Measurements from ENCODE around the gene RSPRY1.

Gene RSPRY1

GRCh38 chr16:57156351-57156703, 29.8 kb upstream of the RSPRY1 start:
- Histone ChIP-seq H3K4me1 (ENCODE audit: control insufficient read depth, low read depth, low read length) (peaks cover 21% of the 10 kb centered on the region), H3K36me3 (ENCODE audit: control insufficient read depth, low read depth, low read length) (peaks cover 52% of the 10 kb centered on the region), H3K4me3 (ENCODE audit: low read length) (no peak overlapping the region), H3K27ac (ENCODE audit: low read length) (no peak overlapping the region), H3K9ac (ENCODE audit: low read length) (no peak overlapping the region), H3K9me3 (ENCODE audit: control insufficient read depth, low read depth, low read length) (no peaks in the 10 kb centered on the region), H3K27me3 (ENCODE audit: control insufficient read depth, insufficient read depth, low read length) (no peaks in the 10 kb centered on the region)

GRCh38 chr16:57157533-57157932, 28.6 kb upstream of the RSPRY1 start:
- no peak overlapping the region for H3K9ac ChIP-seq (ENCODE audit: low read length)
- H3K27me3 ChIP-seq (ENCODE audit: control insufficient read depth, insufficient read depth, low read length) = no peaks in the 10 kb centered on the region
- no peak overlapping the region for H3K4me3 ChIP-seq (ENCODE audit: low read length)
- peaks cover 52% of the 10 kb centered on the region for H3K36me3 ChIP-seq (ENCODE audit: control insufficient read depth, low read depth, low read length)
- H3K27ac ChIP-seq (ENCODE audit: low read length) = no peak overlapping the region
- peaks cover 14% of the 10 kb centered on the region for H3K4me1 ChIP-seq (ENCODE audit: control insufficient read depth, low read depth, low read length)
- no peaks in the 10 kb centered on the region for H3K9me3 ChIP-seq (ENCODE audit: control insufficient read depth, low read depth, low read length)

DNA sequence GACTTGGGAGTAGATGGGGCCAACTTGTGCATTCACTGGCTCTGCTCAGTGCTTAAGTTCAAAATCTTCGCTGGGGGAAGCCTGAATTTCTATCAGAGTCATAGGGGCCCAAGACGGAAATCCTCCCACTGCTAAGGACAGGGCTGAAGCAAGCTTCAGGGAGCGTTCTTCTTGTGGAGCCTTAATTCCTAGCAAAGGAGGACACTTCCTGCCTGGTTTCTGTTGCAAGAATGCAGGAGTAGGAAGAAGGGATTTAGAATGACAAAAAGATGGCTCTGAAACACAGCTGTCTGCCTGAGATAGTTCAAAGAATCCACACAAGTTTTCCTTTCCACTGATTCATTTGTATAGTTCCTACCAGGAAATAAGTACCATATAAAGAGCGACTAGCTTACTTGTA, 26.7 kb upstream of the RSPRY1 start:
- Histone ChIP-seq H3K9ac (ENCODE audit: low read length) (no peak overlapping the region), H3K9me3 (ENCODE audit: control insufficient read depth, low read depth, low read length) (no peaks in the 10 kb centered on the region), H3K4me1 (ENCODE audit: control insufficient read depth, low read depth, low read length) (peaks cover 14% of the 10 kb centered on the region), H3K36me3 (ENCODE audit: control insufficient read depth, low read depth, low read length) (peaks cover 45% of the 10 kb centered on the region), H3K27me3 (ENCODE audit: control insufficient read depth, insufficient read depth, low read length) (no peaks in the 10 kb centered on the region), H3K27ac (ENCODE audit: low read length) (no peak overlapping the region), H3K4me3 (ENCODE audit: low read length) (no peak overlapping the region)

DNA sequence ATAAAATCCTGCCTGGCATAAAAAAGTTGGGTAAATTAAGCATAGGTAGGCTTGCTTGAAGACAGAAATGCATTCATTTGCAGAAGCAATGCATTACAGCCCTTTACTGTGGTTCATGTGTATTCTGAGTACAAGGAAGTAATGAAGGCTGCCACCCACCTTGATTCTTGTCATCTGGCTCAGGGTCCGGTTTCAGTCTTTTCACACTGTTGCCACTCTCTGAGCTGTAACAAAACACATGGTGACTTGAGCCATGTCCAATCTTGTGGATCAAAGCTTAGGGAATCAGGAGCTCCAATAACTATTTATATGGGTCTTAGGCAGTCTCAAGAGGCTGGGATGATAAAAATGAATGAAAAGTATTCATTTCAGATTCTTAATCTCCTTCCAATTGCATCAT, 22.3 kb upstream of the RSPRY1 start:
- Histone ChIP-seq H3K4me3 (ENCODE audit: low read length) (no peak overlapping the region), H3K27ac (ENCODE audit: low read length) (no peak overlapping the region), H3K27me3 (ENCODE audit: control insufficient read depth, insufficient read depth, low read length) (no peaks in the 10 kb centered on the region), H3K9ac (ENCODE audit: low read length) (no peak overlapping the region), H3K9me3 (ENCODE audit: control insufficient read depth, low read depth, low read length) (no peaks in the 10 kb centered on the region), H3K36me3 (ENCODE audit: control insufficient read depth, low read depth, low read length) (peaks cover 44% of the 10 kb centered on the region), H3K4me1 (ENCODE audit: control insufficient read depth, low read depth, low read length) (peaks cover 14% of the 10 kb centered on the region)

- Histone ChIP-seq H3K9ac (ENCODE audit: low read length) (no peak overlapping the region), H3K9me3 (ENCODE audit: control insufficient read depth, low read depth, low read length) (no peaks in the 10 kb centered on the region), H3K4me1 (ENCODE audit: control insufficient read depth, low read depth, low read length) (peaks cover 3% of the 10 kb centered on the region), H3K27me3 (ENCODE audit: control insufficient read depth, insufficient read depth, low read length) (no peaks in the 10 kb centered on the region), H3K27ac (ENCODE audit: low read length) (no peak overlapping the region), H3K4me3 (ENCODE audit: low read length) (no peak overlapping the region), H3K36me3 (ENCODE audit: control insufficient read depth, low read depth, low read length) (peaks cover 56% of the 10 kb centered on the region)
These were observed 20.6 kb upstream of the RSPRY1 start for GRCh38 chr16:57165483-57165882.

DNA sequence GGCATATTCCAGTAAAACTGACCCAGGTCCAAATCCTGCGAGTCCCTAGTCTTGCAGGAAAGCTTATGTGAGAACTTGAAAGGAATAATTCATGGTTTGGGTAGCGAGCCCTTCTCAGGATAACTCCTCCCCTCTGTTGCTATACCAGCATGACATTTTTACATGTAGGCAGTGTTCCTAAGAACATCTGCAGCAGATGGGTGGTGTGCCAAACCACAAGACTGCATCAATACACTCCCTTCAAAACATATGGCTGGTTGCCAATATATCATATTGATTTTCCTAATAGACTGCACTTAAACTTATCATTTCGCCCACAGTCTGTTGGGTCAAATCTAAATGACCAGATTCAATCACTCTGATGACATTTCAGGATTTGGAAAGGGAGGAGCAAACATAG, 20.2 kb upstream of the RSPRY1 start:
- Histone ChIP-seq H3K36me3 (ENCODE audit: control insufficient read depth, low read depth, low read length) (peaks cover 58% of the 10 kb centered on the region), H3K9me3 (ENCODE audit: control insufficient read depth, low read depth, low read length) (no peaks in the 10 kb centered on the region), H3K4me3 (ENCODE audit: low read length) (no peak overlapping the region), H3K4me1 (ENCODE audit: control insufficient read depth, low read depth, low read length) (no peaks in the 10 kb centered on the region), H3K27ac (ENCODE audit: low read length) (no peak overlapping the region), H3K27me3 (ENCODE audit: control insufficient read depth, insufficient read depth, low read length) (no peaks in the 10 kb centered on the region), H3K9ac (ENCODE audit: low read length) (no peak overlapping the region)

- Histone ChIP-seq H3K36me3 (ENCODE audit: control insufficient read depth, low read depth, low read length) (peaks cover 60% of the 10 kb centered on the region), H3K4me3 (ENCODE audit: low read length) (no peak overlapping the region), H3K27ac (ENCODE audit: low read length) (no peak overlapping the region), H3K9ac (ENCODE audit: low read length) (no peak overlapping the region), H3K27me3 (ENCODE audit: control insufficient read depth, insufficient read depth, low read length) (no peaks in the 10 kb centered on the region), H3K9me3 (ENCODE audit: control insufficient read depth, low read depth, low read length) (no peaks in the 10 kb centered on the region), H3K4me1 (ENCODE audit: control insufficient read depth, low read depth, low read length) (no peaks in the 10 kb centered on the region)
These were observed 19.7 kb upstream of the RSPRY1 start for GRCh38 chr16:57166451-57166850.

DNA sequence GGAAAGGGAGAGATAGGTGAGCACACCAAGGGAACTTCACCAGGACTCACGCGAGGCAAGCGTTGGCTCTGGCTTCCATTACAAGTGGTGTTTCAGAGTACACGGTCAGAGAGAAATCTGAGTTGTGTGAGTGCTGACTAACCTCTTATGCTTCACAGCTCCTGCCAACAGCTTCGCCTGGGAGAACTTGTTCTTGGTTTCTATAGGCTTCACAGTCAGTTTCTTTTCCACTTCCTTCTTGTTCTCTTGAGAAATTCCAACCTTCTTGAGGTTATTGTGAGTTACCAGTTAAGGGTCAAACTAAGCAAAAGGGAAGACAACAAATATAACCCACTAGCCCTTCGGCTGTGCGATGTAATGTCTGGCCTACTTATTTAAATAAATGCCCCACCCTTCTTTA, 19.2 kb upstream of the RSPRY1 start:
- no peaks in the 10 kb centered on the region for H3K9me3 ChIP-seq (ENCODE audit: control insufficient read depth, low read depth, low read length)
- peaks cover 65% of the 10 kb centered on the region for H3K36me3 ChIP-seq (ENCODE audit: control insufficient read depth, low read depth, low read length)
- H3K9ac ChIP-seq (ENCODE audit: low read length) = no peak overlapping the region
- no peak overlapping the region for H3K27ac ChIP-seq (ENCODE audit: low read length)
- H3K4me1 ChIP-seq (ENCODE audit: control insufficient read depth, low read depth, low read length) = no peaks in the 10 kb centered on the region
- no peak overlapping the region for H3K4me3 ChIP-seq (ENCODE audit: low read length)
- no peaks in the 10 kb centered on the region for H3K27me3 ChIP-seq (ENCODE audit: control insufficient read depth, insufficient read depth, low read length)

- H3K4me3 ChIP-seq (ENCODE audit: low read length) = no peak overlapping the region
- H3K36me3 ChIP-seq (ENCODE audit: control insufficient read depth, low read depth, low read length) = peaks cover 67% of the 10 kb centered on the region
- H3K9me3 ChIP-seq (ENCODE audit: control insufficient read depth, low read depth, low read length) = no peaks in the 10 kb centered on the region
- H3K4me1 ChIP-seq (ENCODE audit: control insufficient read depth, low read depth, low read length) = no peaks in the 10 kb centered on the region
- H3K9ac ChIP-seq (ENCODE audit: low read length) = no peak overlapping the region
- H3K27me3 ChIP-seq (ENCODE audit: control insufficient read depth, insufficient read depth, low read length) = no peaks in the 10 kb centered on the region
- no peak overlapping the region for H3K27ac ChIP-seq (ENCODE audit: low read length)
These were observed 18.6 kb upstream of the RSPRY1 start for GRCh38 chr16:57167538-57167937.

GRCh38 chr16:57167953-57168352, 18.2 kb upstream of the RSPRY1 start:
- peaks cover 71% of the 10 kb centered on the region for H3K36me3 ChIP-seq (ENCODE audit: control insufficient read depth, low read depth, low read length)
- no peaks in the 10 kb centered on the region for H3K9me3 ChIP-seq (ENCODE audit: control insufficient read depth, low read depth, low read length)
- no peak overlapping the region for H3K4me3 ChIP-seq (ENCODE audit: low read length)
- no peaks in the 10 kb centered on the region for H3K27me3 ChIP-seq (ENCODE audit: control insufficient read depth, insufficient read depth, low read length)
- no peaks in the 10 kb centered on the region for H3K4me1 ChIP-seq (ENCODE audit: control insufficient read depth, low read depth, low read length)
- no peak overlapping the region for H3K27ac ChIP-seq (ENCODE audit: low read length)
- H3K9ac ChIP-seq (ENCODE audit: low read length) = no peak overlapping the region

GRCh38 chr16:57169327-57169726, 16.8 kb upstream of the RSPRY1 start:
- Histone ChIP-seq H3K4me3 (ENCODE audit: low read length) (no peak overlapping the region), H3K27me3 (ENCODE audit: control insufficient read depth, insufficient read depth, low read length) (no peaks in the 10 kb centered on the region), H3K36me3 (ENCODE audit: control insufficient read depth, low read depth, low read length) (peaks cover 64% of the 10 kb centered on the region), H3K27ac (ENCODE audit: low read length) (no peak overlapping the region), H3K9me3 (ENCODE audit: control insufficient read depth, low read depth, low read length) (no peaks in the 10 kb centered on the region), H3K9ac (ENCODE audit: low read length) (no peak overlapping the region), H3K4me1 (ENCODE audit: control insufficient read depth, low read depth, low read length) (no peaks in the 10 kb centered on the region)

- Histone ChIP-seq H3K9me3 (ENCODE audit: control insufficient read depth, low read depth, low read length) (no peaks in the 10 kb centered on the region), H3K4me1 (ENCODE audit: control insufficient read depth, low read depth, low read length) (no peaks in the 10 kb centered on the region), H3K4me3 (ENCODE audit: low read length) (no peak overlapping the region), H3K27ac (ENCODE audit: low read length) (no peak overlapping the region), H3K27me3 (ENCODE audit: control insufficient read depth, insufficient read depth, low read length) (no peaks in the 10 kb centered on the region), H3K9ac (ENCODE audit: low read length) (no peak overlapping the region), H3K36me3 (ENCODE audit: control insufficient read depth, low read depth, low read length) (peaks cover 46% of the 10 kb centered on the region)
These were observed 13.3 kb upstream of the RSPRY1 start for GRCh38 chr16:57172721-57173290.
